Fibroblast of skin of left biceps (primary cell): ENCODE measurements around the gene ELAC2.

Source experiments
- DNase-seq, 2 experiments: peaks; one replicate each; pipeline ENCODE4 v3.0.0-alpha.2; 2013; ENCODE audit warnings: low read depth in 2 of 2

ELAC2 gene

DNA sequence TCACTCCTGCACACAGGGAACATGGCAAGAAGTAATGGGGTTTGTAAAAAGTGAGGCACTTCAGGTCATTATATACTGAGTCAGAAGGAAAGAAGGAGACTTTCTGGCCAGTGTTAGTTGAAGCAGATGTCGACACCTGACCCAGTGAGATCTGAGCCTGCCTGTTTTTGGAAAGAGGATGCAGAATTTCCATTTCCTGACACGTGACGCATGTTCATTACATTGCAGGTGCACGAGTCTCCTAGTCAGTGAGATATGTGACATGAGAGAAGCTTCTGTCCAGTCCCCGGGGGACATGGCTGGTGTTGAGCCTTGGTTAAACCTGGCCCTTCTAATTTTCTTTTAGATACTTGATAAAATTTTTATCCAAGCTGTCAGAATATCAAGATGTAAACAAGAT lies 62.3 kb downstream of the ELAC2 start:
- DNase-seq, result no peak

GRCh38 chr17:12953156-12953555 lies 64.7 kb downstream of the ELAC2 start:
- no peak for DNase-seq

GRCh38 chr17:12952012-12952411 lies 65.8 kb downstream of the ELAC2 start:
- no peak for DNase-seq

DNA sequence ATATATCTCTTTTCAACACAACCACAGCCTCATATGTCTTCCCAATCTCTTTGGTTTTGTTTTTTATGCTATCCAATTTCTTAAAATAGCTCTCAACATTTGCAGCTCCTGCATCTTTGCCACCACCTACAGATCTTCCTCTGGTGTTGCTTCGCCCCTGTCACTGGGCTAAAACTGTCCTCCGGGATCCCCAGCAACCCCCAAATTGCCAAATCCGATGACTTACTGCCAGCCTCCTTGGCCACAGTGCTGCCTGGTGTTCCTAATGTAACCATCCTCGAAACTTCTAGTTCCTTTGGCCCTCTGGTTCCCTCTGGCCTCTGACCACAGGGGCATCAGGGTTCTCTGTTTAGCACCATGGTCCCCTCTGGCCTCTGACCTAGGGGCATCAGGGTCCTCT lies 70.8 kb downstream of the ELAC2 start:
- DNase-seq, result no peak
